HCT116 (cell line): Measurements from ENCODE around the gene PLPP2. TPM values are rescaled to one million over a fixed set of nuclear protein-coding genes. Genes with fewer than 3 reads are reported as not detected.

ENCODE experiments used
- ATAC-seq: fragments of 200-7000 bp; cut with Tn5 transposase; 2 replicates; pipeline ENCODE4 v1.9.1; 2020; ENCODE audit warnings: mild to moderate bottlenecking, moderate library complexity
- BruUV-seq: library from RNA; stranded (reverse); fragments of 400-500 nt; replicated peaks from 2 replicates; lab custom pipeline; 2021; lab: Mats Ljungman, UMichigan
- CTCF ChIA-PET: fragments of 300-600 bp; sonication (Branson Sonifier 250); formaldehyde crosslinking; loops from one replicate; lab custom pipeline; 2021; ENCODE audit warnings: antibody characterized with exemption; lab: Charles Lee
- POLR2A ChIA-PET: fragments of 300-600, 350-600 bp; sonication (Branson Sonifier 250); formaldehyde crosslinking; loops from one replicate; lab custom pipeline; 2021; ENCODE audit warnings: antibody characterized with exemption; lab: Charles Lee
- RAD21 ChIA-PET, 2 experiments: fragments of 300-600 bp; sonication (Branson Sonifier 250); formaldehyde crosslinking; loops; one replicate each; lab custom pipeline; 2023; ENCODE audit warnings: low total read pairs in 2 of 2; ENCODE audit not compliant: uncharacterized antibody in 2 of 2, unreplicated experiment in 2 of 2, low non-redundant PET in 1 of 2; lab: Charles Lee
- DNase-seq: peaks from one replicate; pipeline ENCODE4 v3.0.0-alpha.2; 2010; ENCODE audit warnings: low read depth, low spot score
- H2AFZ ChIP-seq: fragments of 200-600 bp; shearing (Covaris generic), sonication (generic); 2 replicates; pipeline ENCODE4 v1.6.1; 2017; ENCODE audit warnings: low read depth, mixed run types, mixed read lengths, antibody characterized with exemption, low read length; ENCODE audit not compliant: poor library complexity, severe bottlenecking
- H3K27ac ChIP-seq: 2 replicates; pipeline ENCODE4 v1.5.1; 2012; ENCODE audit warnings: low read depth, low read length
- H3K27me3 ChIP-seq: fragments of 200-600 bp; sonication (generic); 2 replicates; pipeline ENCODE4 v1.6.1; 2016; ENCODE audit warnings: mixed run types, low read length, mixed read lengths; ENCODE audit not compliant: insufficient read depth
- H3K36me3 ChIP-seq, 2 experiments: fragments of 200-500 bp in 1 of 2; fragments of 200-600 bp in 1 of 2; sonication (Bioruptor generic) in 1 of 2; sonication (generic) in 1 of 2; 2 replicates each; pipeline versions ENCODE4 v1.5.1 to v1.6.1; 2014 to 2016; ENCODE audit warnings: low read length in 2 of 2, inconsistent platforms in 1 of 2, mixed read lengths in 1 of 2, mixed run types in 1 of 2; ENCODE audit not compliant: insufficient read depth in 2 of 2, control insufficient read depth in 1 of 2
- H3K4me1 ChIP-seq, 2 experiments: fragments of 200-600 bp in 1 of 2; sonication (generic) in 1 of 2; 2 replicates each; pipeline versions ENCODE4 v1.5.1 to v1.6.1; 2012 to 2017; ENCODE audit warnings: low read length in 2 of 2, inconsistent platforms in 1 of 2, mild to moderate bottlenecking in 1 of 2, mixed read lengths in 1 of 2, mixed run types in 1 of 2, moderate library complexity in 1 of 2; ENCODE audit not compliant: insufficient read depth in 2 of 2, control insufficient read depth in 1 of 2
- H3K4me2 ChIP-seq: fragments of 200-600 bp; sonication (generic); 2 replicates; pipeline ENCODE4 v1.6.1; 2017; ENCODE audit warnings: mixed run types, low read length, mixed read lengths
- H3K4me3 ChIP-seq, 2 experiments: fragments of 200-600 bp in 1 of 2; sonication (generic) in 1 of 2; replicated peaks in 1 of 2; 2 replicates each; pipeline ENCODE4 v1.5.1; 2011 to 2016; ENCODE audit warnings: low read length in 2 of 2, control low read depth in 1 of 2, low read depth in 1 of 2, mild to moderate bottlenecking in 1 of 2, mixed read lengths in 1 of 2, mixed run types in 1 of 2
- H3K79me2 ChIP-seq: fragments of 200-600 bp; sonication (generic); 2 replicates; pipeline ENCODE4 v1.6.1; 2017; ENCODE audit warnings: mild to moderate bottlenecking, mixed run types, low read length, moderate library complexity, mixed read lengths; ENCODE audit not compliant: insufficient read depth
- H3K9ac ChIP-seq: fragments of 200-600 bp; sonication (generic); 2 replicates; pipeline ENCODE4 v1.6.1; 2016; ENCODE audit warnings: low read length, mixed read lengths
- H3K9me2 ChIP-seq: fragments of 200-600 bp; sonication (generic), shearing (Covaris generic); 2 replicates; pipeline ENCODE4 v1.6.1; 2017; ENCODE audit warnings: mixed run types, mild to moderate bottlenecking, moderate library complexity; ENCODE audit not compliant: insufficient read depth
- H3K9me3 ChIP-seq, 2 experiments: fragments of 200-500 bp in 1 of 2; fragments of 200-600 bp in 1 of 2; sonication (Bioruptor generic) in 1 of 2; sonication (generic) in 1 of 2; 2 replicates each; pipeline ENCODE4 v1.6.1; 2014 to 2017; ENCODE audit warnings: low read length in 2 of 2, mixed read lengths in 2 of 2, inconsistent platforms in 1 of 2, low read depth in 1 of 2, mild to moderate bottlenecking in 1 of 2, mixed run types in 1 of 2, moderate library complexity in 1 of 2; ENCODE audit not compliant: control insufficient read depth in 1 of 2, insufficient read depth in 1 of 2
- H4K20me1 ChIP-seq: fragments of 200-600 bp; sonication (generic), shearing (Covaris generic); 2 replicates; pipeline ENCODE4 v1.6.1; 2017; ENCODE audit warnings: mixed run types, mild to moderate bottlenecking, moderate library complexity; ENCODE audit not compliant: insufficient read depth
- CEBPB ChIP-seq: IDR thresholded peaks from 2 replicates; pipeline ENCODE4 v1.6.1; 2012; ENCODE audit warnings: low read depth
- ELF1 ChIP-seq: IDR thresholded peaks from 2 replicates; pipeline ENCODE4 v1.6.1; 2012; ENCODE audit warnings: low read depth, borderline replicate concordance
- POLR2A ChIP-seq: IDR thresholded peaks from 2 replicates; pipeline ENCODE4 v1.7.0; 2011; ENCODE audit warnings: borderline replicate concordance; ENCODE audit not compliant: insufficient read depth, insufficient read length; ENCODE audit errors: extremely low read depth
- POLR2AphosphoS5 ChIP-seq: IDR thresholded peaks from 2 replicates; pipeline ENCODE4 v1.6.1; 2011; ENCODE audit warnings: mild to moderate bottlenecking, low read depth, low read length, moderate library complexity
- RAD21 ChIP-seq: IDR thresholded peaks from 2 replicates; pipeline ENCODE4 v1.6.1; 2012; ENCODE audit warnings: low read depth, mild to moderate bottlenecking
- SIN3A ChIP-seq: IDR thresholded peaks from 2 replicates; pipeline ENCODE4 v1.6.1; 2012; ENCODE audit warnings: low read depth
- SP1 ChIP-seq: IDR thresholded peaks from 2 replicates; pipeline ENCODE4 v1.6.1; 2012; ENCODE audit warnings: low read depth
- intact Hi-C: fragments of 100-400 bp; cut with micrococcal nuclease; formaldehyde crosslinking; loops from 2 replicates; pipeline ENCODE4 v1.10.0; 2022
- total RNA-seq: library from RNA; stranded (reverse); gene quantifications from one replicate; pipeline ENCODE4 v1.2.1, GENCODE V29; 2021; ENCODE audit not compliant: unreplicated experiment
- TF ChIP-seq, protein P1 (sequence below), 3 experiments: fragments of 200-600 bp in 1 of 3; sonication (generic) in 1 of 3; IDR thresholded peaks in 2 of 3; conservative IDR thresholded peaks in 1 of 3; 2 replicates each; pipeline ENCODE4 v1.5.1; 2012 to 2017; ENCODE audit warnings: low read depth in 2 of 3, low read length in 2 of 3, antibody characterized with exemption in 1 of 3, borderline replicate concordance in 1 of 3, control low read depth in 1 of 3, mild to moderate bottlenecking in 1 of 3, mixed read lengths in 1 of 3, mixed run types in 1 of 3, moderate library complexity in 1 of 3; ENCODE audit not compliant: insufficient read depth in 1 of 3
- TF ChIP-seq, protein P2 (sequence below): IDR thresholded peaks from 2 replicates; pipeline ENCODE4 v1.6.1; 2012

The PLPP2 gene
- total RNA-seq, 1 experiment from 2014 or later: 128 TPM

DNA sequence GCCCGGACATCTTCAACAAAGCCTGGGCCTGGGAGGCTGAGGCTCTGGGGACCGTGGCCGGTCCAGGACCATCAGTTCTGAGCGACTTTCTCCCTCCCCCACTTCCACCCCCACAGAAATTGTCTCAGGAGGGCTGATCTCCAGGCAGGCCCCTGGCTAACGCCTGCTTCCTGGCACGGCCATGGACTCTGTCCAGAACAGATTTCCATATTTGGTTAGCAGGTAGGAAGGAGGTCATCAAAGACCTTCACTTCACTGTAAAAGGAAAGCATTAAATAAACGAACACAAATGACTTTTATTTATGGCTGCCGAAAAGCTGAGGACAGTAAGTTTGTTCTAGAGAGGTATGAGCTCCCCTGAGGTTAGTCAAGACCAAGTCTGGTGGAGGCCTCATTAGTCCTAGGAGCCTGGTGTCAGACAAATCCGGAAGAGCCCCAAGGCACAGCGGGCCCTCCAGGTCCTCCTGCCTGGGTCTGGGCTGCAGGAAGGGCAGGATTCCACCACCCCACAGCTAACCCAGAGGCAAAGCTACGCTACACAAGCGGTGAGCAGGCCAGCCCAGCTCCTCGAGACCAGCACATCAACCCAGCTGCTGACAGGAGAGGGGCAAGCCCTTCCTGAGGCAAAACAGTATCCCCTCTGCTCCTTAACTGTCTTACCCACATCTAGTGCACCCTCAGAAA is 4.6 kb upstream of the PLPP2 start:
- Histone ChIP-seq H3K27me3 (no peaks in the 10 kb centered on the region), H3K9me2 (no peaks in the 10 kb centered on the region), H3K36me3 (no peaks in the 10 kb centered on the region), H2AFZ (no peak overlapping the region), H3K27ac (no peak overlapping the region), H3K9me3 (no peaks in the 10 kb centered on the region), H3K9ac (no peak overlapping the region), H3K79me2 (no peaks in the 10 kb centered on the region; the same call in 1 of the 2 replicates), H3K4me1 (peaks cover 5 to 8% of the 10 kb centered on the region in 2 experiments; a peak in 3 of 4 replicates), H3K4me2 (no peak overlapping the region), H4K20me1 (no peaks in the 10 kb centered on the region), H3K4me3 (no peak overlapping the region)
- TF ChIP-seq RAD21: no peak
- TF ChIP-seq, protein P1, sequence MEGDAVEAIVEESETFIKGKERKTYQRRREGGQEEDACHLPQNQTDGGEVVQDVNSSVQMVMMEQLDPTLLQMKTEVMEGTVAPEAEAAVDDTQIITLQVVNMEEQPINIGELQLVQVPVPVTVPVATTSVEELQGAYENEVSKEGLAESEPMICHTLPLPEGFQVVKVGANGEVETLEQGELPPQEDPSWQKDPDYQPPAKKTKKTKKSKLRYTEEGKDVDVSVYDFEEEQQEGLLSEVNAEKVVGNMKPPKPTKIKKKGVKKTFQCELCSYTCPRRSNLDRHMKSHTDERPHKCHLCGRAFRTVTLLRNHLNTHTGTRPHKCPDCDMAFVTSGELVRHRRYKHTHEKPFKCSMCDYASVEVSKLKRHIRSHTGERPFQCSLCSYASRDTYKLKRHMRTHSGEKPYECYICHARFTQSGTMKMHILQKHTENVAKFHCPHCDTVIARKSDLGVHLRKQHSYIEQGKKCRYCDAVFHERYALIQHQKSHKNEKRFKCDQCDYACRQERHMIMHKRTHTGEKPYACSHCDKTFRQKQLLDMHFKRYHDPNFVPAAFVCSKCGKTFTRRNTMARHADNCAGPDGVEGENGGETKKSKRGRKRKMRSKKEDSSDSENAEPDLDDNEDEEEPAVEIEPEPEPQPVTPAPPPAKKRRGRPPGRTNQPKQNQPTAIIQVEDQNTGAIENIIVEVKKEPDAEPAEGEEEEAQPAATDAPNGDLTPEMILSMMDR (IDR thresholded peaks at IDR 0.05 in 2 of 3, conservative IDR thresholded peaks at IDR 0.05 in 1 of 3; ENCODE audit: borderline replicate concordance in 1 of 3, insufficient read depth in 1 of 3, low read depth in 2 of 3, low read length in 2 of 3): no peak
- no peak for TF ChIP-seq POLR2A
- TF ChIP-seq SIN3A: no peak
- ChIA-PET RAD21 (no interaction called here), CTCF (no interaction called here), POLR2A (no interaction called here)
- BruUV-seq: no TSS peak
- DNase-seq (no peak), ATAC-seq (no peak)
- intact Hi-C loops: no loop called here

DNA sequence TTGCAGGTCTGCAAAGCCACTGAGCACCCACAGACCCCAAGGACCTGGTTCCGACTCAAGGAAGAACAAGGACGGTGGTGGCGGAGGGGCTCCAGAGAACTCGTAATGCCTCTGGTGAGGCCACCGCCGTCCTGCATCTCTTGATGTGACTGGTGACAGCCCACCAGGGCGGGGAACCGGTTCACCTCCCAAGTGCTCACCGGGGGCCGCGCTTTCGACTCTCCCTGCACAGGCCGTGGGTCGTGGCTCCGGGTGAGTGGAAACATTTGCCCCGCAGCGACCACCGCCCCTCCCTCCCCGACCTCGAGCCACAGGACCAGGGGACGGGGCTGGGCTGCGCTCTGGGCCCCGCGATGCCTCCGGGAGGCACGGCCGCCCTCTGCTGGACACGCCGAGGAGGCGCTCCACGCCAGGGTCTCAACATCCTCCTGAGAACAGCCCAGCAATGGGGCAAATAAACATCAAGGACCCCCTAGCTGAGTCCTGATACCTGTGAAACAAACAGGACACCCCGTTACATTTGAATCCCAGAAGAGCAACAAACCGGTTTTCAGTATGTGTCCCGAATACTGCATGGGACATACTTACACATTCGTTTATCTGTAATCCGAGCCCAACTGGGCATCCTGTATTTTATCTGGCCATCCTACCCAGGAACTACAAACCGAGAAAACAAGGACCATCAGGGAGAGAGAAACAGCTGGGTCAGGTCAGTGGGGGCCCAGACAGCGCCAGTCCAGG is 3.9 kb upstream of the PLPP2 start:
- intact Hi-C loops: no loop called here
- H3K27ac ChIP-seq: no peak overlapping the region
- H2AFZ ChIP-seq: no peak overlapping the region
- no peaks in the 10 kb centered on the region for H3K36me3 ChIP-seq
- ATAC-seq (peak; percentile 48), DNase-seq (no peak)
- TF ChIP-seq SP1: no peak
- TF ChIP-seq POLR2AphosphoS5: no peak
- TF ChIP-seq RAD21: no peak; the same call in none of the 2 replicates
- TF ChIP-seq ELF1: no peak
- TF ChIP-seq, protein P2, sequence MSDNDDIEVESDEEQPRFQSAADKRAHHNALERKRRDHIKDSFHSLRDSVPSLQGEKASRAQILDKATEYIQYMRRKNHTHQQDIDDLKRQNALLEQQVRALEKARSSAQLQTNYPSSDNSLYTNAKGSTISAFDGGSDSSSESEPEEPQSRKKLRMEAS: no peak
- TF ChIP-seq CEBPB: no peak
- TF ChIP-seq, protein P1 (IDR thresholded peaks at IDR 0.05 in 2 of 3, conservative IDR thresholded peaks at IDR 0.05 in 1 of 3; ENCODE audit: borderline replicate concordance in 1 of 3, insufficient read depth in 1 of 3, low read depth in 2 of 3, low read length in 2 of 3): peak in 2 of 3 experiments; percentile 48 to 55; a peak in 4 of 6 replicates
- H3K27me3 ChIP-seq: no peaks in the 10 kb centered on the region
- no peaks in the 10 kb centered on the region for H4K20me1 ChIP-seq
- CTCF ChIA-PET: interaction anchor here (1.0 kb wide), 1 partner anchor 211 kb away, joined by 3 read pairs; no protein-coding TSS in a partner anchor
- peaks cover 7% of the 10 kb centered on the region for H3K79me2 ChIP-seq
- H3K9me3 ChIP-seq: no peaks in the 10 kb centered on the region
- BruUV-seq: no TSS peak
- POLR2A ChIA-PET: no interaction called here
- H3K4me3 ChIP-seq: no peak overlapping the region
- peaks cover 5 to 10% of the 10 kb centered on the region in 2 experiments; a peak in 3 of 4 replicates for H3K4me1 ChIP-seq
- no peaks in the 10 kb centered on the region for H3K9me2 ChIP-seq
- H3K4me2 ChIP-seq: no peak overlapping the region
- no peak overlapping the region for H3K9ac ChIP-seq
- RAD21 ChIA-PET: no interaction called here
